WI38 (cell line): Measurements from ENCODE around the gene TSBP1.

Experiments
- H3K4me3 ChIP-seq: 2 replicates; pipeline ENCODE4 v1.5.1; 2011; ENCODE audit warnings: low read depth, mild to moderate bottlenecking, control low read depth, low read length
- CTCF ChIP-seq: IDR thresholded peaks from 2 replicates; pipeline ENCODE4 v1.5.1; 2012; ENCODE audit warnings: low read depth, mild to moderate bottlenecking, control low read depth, low read length

TSBP1 gene

GRCh38 chr6:32393665-32394420 is 22.1 kb upstream of the TSBP1 start:
- no peak for TF ChIP-seq CTCF
- H3K4me3 ChIP-seq, result no peak overlapping the region

GRCh38 chr6:32391505-32391904 is 19.8 kb upstream of the TSBP1 start:
- H3K4me3 ChIP-seq, result no peak overlapping the region
- no peak for TF ChIP-seq CTCF

- no peak for TF ChIP-seq CTCF
- H3K4me3 ChIP-seq, result no peak overlapping the region
These were observed 16.1 kb upstream of the TSBP1 start for GRCh38 chr6:32387589-32388340.

- no peak overlapping the region for H3K4me3 ChIP-seq
- no peak for TF ChIP-seq CTCF
These were observed 14.3 kb upstream of the TSBP1 start for GRCh38 chr6:32386040-32386439.

- no peak for TF ChIP-seq CTCF
- no peak overlapping the region for H3K4me3 ChIP-seq
These were observed 11.2 kb upstream of the TSBP1 start for GRCh38 chr6:32382757-32383420.

GRCh38 chr6:32379545-32379944 is 7.8 kb upstream of the TSBP1 start:
- H3K4me3 ChIP-seq, result no peak overlapping the region

More at GRCh38 chr6:32379545-32379944, 7.8 kb upstream of the TSBP1 start:
- TF ChIP-seq CTCF, result no peak
